HepG2 (cell line): Measurements from ENCODE around the gene PARN. TPM values are rescaled to one million over a fixed set of nuclear protein-coding genes. Genes with fewer than 3 reads are reported as not detected.

Experiments
- ARID2 ChIP-seq: sonication (generic); formaldehyde crosslinking; IDR thresholded peaks from 2 replicates; pipeline ENCODE4 v1.8.1; 2022; ENCODE audit warnings: mild to moderate bottlenecking, missing genetic modification reagents, borderline replicate concordance
- CHD2 ChIP-seq: IDR thresholded peaks from 2 replicates; pipeline ENCODE4 v1.6.1; 2011; ENCODE audit warnings: low read depth, low read length, improper control_type of control experiment
- CREB1 ChIP-seq, 2 experiments: fragments of 450-650 bp in 1 of 2; IDR thresholded peaks; 2 replicates each; pipeline ENCODE4 v1.6.1; 2016 to 2017; ENCODE audit warnings: control low read depth in 1 of 2, mild to moderate bottlenecking in 1 of 2, missing compliant biosample characterization in 1 of 2, missing genetic modification characterization in 1 of 2
- FOXC1 ChIP-seq: sonication (generic); formaldehyde crosslinking; IDR thresholded peaks from 2 replicates; pipeline ENCODE4 v1.8.0; 2022; ENCODE audit warnings: mild to moderate bottlenecking, missing genetic modification reagents, borderline replicate concordance
- HMGA1 ChIP-seq: sonication (generic); formaldehyde crosslinking; conservative IDR thresholded peaks from 2 replicates; pipeline ENCODE4 v1.4.0; 2020; ENCODE audit warnings: missing genetic modification reagents
- KLF13 ChIP-seq: sonication (generic); formaldehyde crosslinking; IDR thresholded peaks from 2 replicates; pipeline ENCODE4 v1.4.0; 2020; ENCODE audit warnings: mild to moderate bottlenecking, missing genetic modification reagents
- KLF16 ChIP-seq, 2 experiments: sonication (generic) in 1 of 2; formaldehyde crosslinking in 1 of 2; IDR thresholded peaks; 2 replicates each; pipeline versions ENCODE4 v1.6.1 to v1.8.0; 2016 to 2023; ENCODE audit warnings: missing genetic modification reagents in 2 of 2, missing compliant biosample characterization in 1 of 2
- MAFF ChIP-seq: IDR thresholded peaks from 2 replicates; pipeline ENCODE4 v1.6.1; 2011; ENCODE audit warnings: low read depth, low read length, improper control_type of control experiment
- MIER3 ChIP-seq: IDR thresholded peaks from 2 replicates; pipeline ENCODE4 v1.6.1; 2016; ENCODE audit warnings: missing compliant biosample characterization, borderline replicate concordance
- NCOA1 ChIP-seq: sonication (generic); formaldehyde crosslinking; IDR thresholded peaks from 2 replicates; pipeline ENCODE4 v1.9.0; 2021; ENCODE audit warnings: missing genetic modification reagents
- RELA ChIP-seq: sonication (generic); formaldehyde crosslinking; IDR thresholded peaks from 2 replicates; pipeline ENCODE4 v1.4.0; 2020; ENCODE audit warnings: missing genetic modification reagents
- REPIN1 ChIP-seq: sonication (generic); formaldehyde crosslinking; IDR thresholded peaks from 2 replicates; pipeline ENCODE4 v1.8.0; 2022; ENCODE audit warnings: missing genetic modification reagents, low read depth, mild to moderate bottlenecking, borderline replicate concordance
- SAP130 ChIP-seq: IDR thresholded peaks from 2 replicates; pipeline ENCODE4 v1.6.1; 2016; ENCODE audit warnings: low read depth
- TSC22D2 ChIP-seq: sonication (generic); formaldehyde crosslinking; IDR thresholded peaks from 2 replicates; pipeline ENCODE4 v1.5.1; 2020; ENCODE audit warnings: missing genetic modification reagents, mild to moderate bottlenecking, borderline replicate concordance
- ZC3H4 ChIP-seq: sonication (generic); formaldehyde crosslinking; IDR thresholded peaks from 2 replicates; pipeline ENCODE4 v1.4.0; 2020; ENCODE audit warnings: missing genetic modification reagents, borderline replicate concordance
- ZNF749 ChIP-seq: sonication (generic); formaldehyde crosslinking; IDR thresholded peaks from 2 replicates; pipeline ENCODE4 v1.8.0; 2022; ENCODE audit warnings: mild to moderate bottlenecking, missing genetic modification reagents, moderate library complexity, borderline replicate concordance
- ZNF761 ChIP-seq: sonication (generic); formaldehyde crosslinking; conservative IDR thresholded peaks from 2 replicates; pipeline ENCODE4 v1.4.0; 2020; ENCODE audit warnings: mild to moderate bottlenecking, missing genetic modification reagents
- polyA plus RNA-seq, 8 experiments: library from polyadenylated mRNA; depleted of rRNA in 3 of 8; stranded (reverse) in 7 of 8; unstranded in 1 of 8; fragments of >200 nt; fragmentation: Illumina TruSeq in 4 of 8; extraction: Trizol in 4 of 8; gene quantifications; 2 replicates each; pipeline versions ENCODE4 v1.2.1 to v1.2.3, GENCODE V29; 2011 to 2016; ENCODE audit warnings: low read depth in 4 of 8, missing spikeins in 1 of 8, mixed read lengths in 1 of 8; ENCODE audit not compliant: insufficient read depth in 1 of 8
- total RNA-seq, 5 experiments: library from RNA; depleted of rRNA; stranded (reverse); fragments of >200 nt; fragmentation: Illumina TruSeq; extraction: Trizol; gene quantifications; 2 replicates each; pipeline ENCODE4 v1.2.3, GENCODE V29; 2016; ENCODE audit warnings: low read depth in 1 of 5
- TF ChIP-seq, protein P1 (sequence below): fragments of 450-650 bp; IDR thresholded peaks from 2 replicates; pipeline ENCODE4 v1.6.1; 2017; ENCODE audit warnings: mild to moderate bottlenecking
- TF ChIP-seq, protein P2 (sequence below): IDR thresholded peaks from 2 replicates; pipeline ENCODE4 v1.6.1; 2016; ENCODE audit warnings: low read depth, borderline replicate concordance
- TF ChIP-seq, protein P3 (sequence below): IDR thresholded peaks from 2 replicates; pipeline ENCODE4 v1.6.1; 2016
- TF ChIP-seq, protein P4 (sequence below): sonication (generic); formaldehyde crosslinking; IDR thresholded peaks from 2 replicates; pipeline ENCODE4 v1.9.0; 2021; ENCODE audit warnings: missing genetic modification reagents, mild to moderate bottlenecking, borderline replicate concordance
- TF ChIP-seq, protein P5 (sequence below): sonication (generic); formaldehyde crosslinking; IDR thresholded peaks from 2 replicates; pipeline ENCODE4 v1.8.0; 2022; ENCODE audit warnings: missing genetic modification reagents, mild to moderate bottlenecking, moderate library complexity, borderline replicate concordance

The PARN gene
- total and polyA plus RNA-seq, 2 of the 13 experiments (the other 11 are each of a cell fraction or from before 2014, with no cell fraction given): 13.3 to 47.6 TPM

DNA sequence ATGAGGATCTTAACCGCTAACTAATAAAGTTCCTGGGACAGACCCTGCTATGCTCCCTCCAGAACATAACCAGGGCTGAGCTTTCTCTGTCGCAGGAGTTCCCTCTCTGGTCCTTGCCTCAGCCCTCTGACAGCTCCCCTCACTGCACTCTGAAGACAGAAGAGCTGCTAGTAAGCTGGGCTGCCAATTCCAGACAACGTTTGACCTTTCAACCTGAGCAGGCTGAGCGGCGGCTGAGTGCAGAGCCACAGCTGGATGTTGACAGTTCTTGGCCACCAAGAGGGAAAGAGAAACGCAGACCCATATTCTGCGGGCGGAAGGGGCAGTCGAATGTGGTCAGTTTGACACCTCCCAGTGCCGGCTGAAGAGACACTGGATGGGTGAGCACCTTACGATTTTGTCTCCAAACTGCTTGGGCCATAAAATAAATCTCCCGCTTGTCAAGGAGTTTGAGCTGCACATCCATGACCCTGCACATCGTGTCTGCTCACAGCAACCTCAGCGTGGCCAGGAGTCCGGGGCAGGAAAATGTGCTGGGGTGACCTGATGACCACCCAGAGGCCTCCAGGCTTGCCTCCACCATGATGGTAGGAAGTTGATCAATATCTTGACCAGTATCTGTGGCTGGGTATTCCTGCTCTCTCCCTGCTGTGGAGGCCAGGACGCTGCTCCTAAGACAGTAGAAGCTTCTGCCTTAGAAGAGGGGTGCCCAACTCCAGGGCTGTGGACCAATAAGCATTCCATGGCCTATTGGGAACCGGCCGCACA is 209.2 kb downstream of the PARN start (continued):
- TF ChIP-seq HMGA1 (CRISPR knock-in tag) (no peak), TSC22D2 (CRISPR knock-in tag) (no peak), ZNF761 (CRISPR knock-in tag) (no peak), REPIN1 (CRISPR knock-in tag) (no peak; the same call in 1 of the 2 replicates), ZNF749 (CRISPR knock-in tag) (no peak), MIER3 (CRISPR knock-in tag) (no peak), FOXC1 (CRISPR knock-in tag) (0 out of 2 replicates have a peak, but pooled peaks have one; percentile 21), KLF16 (CRISPR knock-in tag; IDR thresholded peaks at IDR 0.05) (no peak), ARID2 (no peak), CHD2 (no peak), CREB1 (IDR thresholded peaks at IDR 0.05) (no peak), CREB1 (CRISPR knock-in tag; IDR thresholded peaks at IDR 0.05) (no peak), SAP130 (peak; percentile 88), MAFF (no peak), RELA (0 out of 2 replicates have a peak, but pooled peaks have one; percentile 60), ZC3H4 (CRISPR knock-in tag) (no peak), KLF13 (no peak), NCOA1 (CRISPR knock-in tag) (no peak)
- TF ChIP-seq, protein P1, sequence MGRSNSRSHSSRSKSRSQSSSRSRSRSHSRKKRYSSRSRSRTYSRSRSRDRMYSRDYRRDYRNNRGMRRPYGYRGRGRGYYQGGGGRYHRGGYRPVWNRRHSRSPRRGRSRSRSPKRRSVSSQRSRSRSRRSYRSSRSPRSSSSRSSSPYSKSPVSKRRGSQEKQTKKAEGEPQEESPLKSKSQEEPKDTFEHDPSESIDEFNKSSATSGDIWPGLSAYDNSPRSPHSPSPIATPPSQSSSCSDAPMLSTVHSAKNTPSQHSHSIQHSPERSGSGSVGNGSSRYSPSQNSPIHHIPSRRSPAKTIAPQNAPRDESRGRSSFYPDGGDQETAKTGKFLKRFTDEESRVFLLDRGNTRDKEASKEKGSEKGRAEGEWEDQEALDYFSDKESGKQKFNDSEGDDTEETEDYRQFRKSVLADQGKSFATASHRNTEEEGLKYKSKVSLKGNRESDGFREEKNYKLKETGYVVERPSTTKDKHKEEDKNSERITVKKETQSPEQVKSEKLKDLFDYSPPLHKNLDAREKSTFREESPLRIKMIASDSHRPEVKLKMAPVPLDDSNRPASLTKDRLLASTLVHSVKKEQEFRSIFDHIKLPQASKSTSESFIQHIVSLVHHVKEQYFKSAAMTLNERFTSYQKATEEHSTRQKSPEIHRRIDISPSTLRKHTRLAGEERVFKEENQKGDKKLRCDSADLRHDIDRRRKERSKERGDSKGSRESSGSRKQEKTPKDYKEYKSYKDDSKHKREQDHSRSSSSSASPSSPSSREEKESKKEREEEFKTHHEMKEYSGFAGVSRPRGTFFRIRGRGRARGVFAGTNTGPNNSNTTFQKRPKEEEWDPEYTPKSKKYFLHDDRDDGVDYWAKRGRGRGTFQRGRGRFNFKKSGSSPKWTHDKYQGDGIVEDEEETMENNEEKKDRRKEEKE: no peak
- TF ChIP-seq, protein P2, sequence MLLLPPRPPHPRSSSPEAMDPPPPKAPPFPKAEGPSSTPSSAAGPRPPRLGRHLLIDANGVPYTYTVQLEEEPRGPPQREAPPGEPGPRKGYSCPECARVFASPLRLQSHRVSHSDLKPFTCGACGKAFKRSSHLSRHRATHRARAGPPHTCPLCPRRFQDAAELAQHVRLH (CRISPR knock-in tag): peak; percentile 26; the same call in 1 of the 2 replicates
- TF ChIP-seq, protein P3, sequence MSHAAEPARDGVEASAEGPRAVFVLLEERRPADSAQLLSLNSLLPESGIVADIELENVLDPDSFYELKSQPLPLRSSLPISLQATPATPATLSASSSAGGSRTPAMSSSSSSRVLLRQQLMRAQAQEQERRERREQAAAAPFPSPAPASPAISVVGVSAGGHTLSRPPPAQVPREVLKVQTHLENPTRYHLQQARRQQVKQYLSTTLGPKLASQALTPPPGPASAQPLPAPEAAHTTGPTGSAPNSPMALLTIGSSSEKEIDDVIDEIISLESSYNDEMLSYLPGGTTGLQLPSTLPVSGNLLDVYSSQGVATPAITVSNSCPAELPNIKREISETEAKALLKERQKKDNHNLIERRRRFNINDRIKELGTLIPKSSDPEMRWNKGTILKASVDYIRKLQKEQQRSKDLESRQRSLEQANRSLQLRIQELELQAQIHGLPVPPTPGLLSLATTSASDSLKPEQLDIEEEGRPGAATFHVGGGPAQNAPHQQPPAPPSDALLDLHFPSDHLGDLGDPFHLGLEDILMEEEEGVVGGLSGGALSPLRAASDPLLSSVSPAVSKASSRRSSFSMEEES (CRISPR knock-in tag): no peak
- TF ChIP-seq, protein P4, sequence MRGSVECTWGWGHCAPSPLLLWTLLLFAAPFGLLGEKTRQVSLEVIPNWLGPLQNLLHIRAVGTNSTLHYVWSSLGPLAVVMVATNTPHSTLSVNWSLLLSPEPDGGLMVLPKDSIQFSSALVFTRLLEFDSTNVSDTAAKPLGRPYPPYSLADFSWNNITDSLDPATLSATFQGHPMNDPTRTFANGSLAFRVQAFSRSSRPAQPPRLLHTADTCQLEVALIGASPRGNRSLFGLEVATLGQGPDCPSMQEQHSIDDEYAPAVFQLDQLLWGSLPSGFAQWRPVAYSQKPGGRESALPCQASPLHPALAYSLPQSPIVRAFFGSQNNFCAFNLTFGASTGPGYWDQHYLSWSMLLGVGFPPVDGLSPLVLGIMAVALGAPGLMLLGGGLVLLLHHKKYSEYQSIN: no peak
- TF ChIP-seq, protein P5, sequence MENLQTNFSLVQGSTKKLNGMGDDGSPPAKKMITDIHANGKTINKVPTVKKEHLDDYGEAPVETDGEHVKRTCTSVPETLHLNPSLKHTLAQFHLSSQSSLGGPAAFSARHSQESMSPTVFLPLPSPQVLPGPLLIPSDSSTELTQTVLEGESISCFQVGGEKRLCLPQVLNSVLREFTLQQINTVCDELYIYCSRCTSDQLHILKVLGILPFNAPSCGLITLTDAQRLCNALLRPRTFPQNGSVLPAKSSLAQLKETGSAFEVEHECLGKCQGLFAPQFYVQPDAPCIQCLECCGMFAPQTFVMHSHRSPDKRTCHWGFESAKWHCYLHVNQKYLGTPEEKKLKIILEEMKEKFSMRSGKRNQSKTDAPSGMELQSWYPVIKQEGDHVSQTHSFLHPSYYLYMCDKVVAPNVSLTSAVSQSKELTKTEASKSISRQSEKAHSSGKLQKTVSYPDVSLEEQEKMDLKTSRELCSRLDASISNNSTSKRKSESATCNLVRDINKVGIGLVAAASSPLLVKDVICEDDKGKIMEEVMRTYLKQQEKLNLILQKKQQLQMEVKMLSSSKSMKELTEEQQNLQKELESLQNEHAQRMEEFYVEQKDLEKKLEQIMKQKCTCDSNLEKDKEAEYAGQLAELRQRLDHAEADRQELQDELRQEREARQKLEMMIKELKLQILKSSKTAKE: peak; percentile 47; the same call in 1 of the 2 replicates
